ENCODE measurements around the gene TSNAXIP1. TPM values are rescaled to one million over a fixed set of nuclear protein-coding genes. Genes with fewer than 3 reads are reported as not detected.

The TSNAXIP1 gene
- polyA plus RNA-seq, 1 donor (not counting 4 experiments of a cell fraction or from before 2014, with no cell fraction given), result 0.54 TPM

- no peaks in the 10 kb centered on the region for H3K27me3 ChIP-seq (ENCODE audit: control insufficient read depth, extremely low read depth, insufficient read depth, low read length)
- H3K9ac ChIP-seq (ENCODE audit: control insufficient read depth, extremely low read depth, insufficient read depth, low read length), result peak overlapping the region; percentile 94
- H3K4me3 ChIP-seq (ENCODE audit: control insufficient read depth in 2 of 3, extremely low read depth in 1 of 3, insufficient read depth in 2 of 3, low read depth in 1 of 3, low read length in 3 of 3), result peak overlapping the region; percentile 56 to 92 (median 79)
- H3K4me2 ChIP-seq (ENCODE audit: control insufficient read depth, extremely low read depth, insufficient read depth, low read depth, low read length), result peak overlapping the region; percentile 86
- H3K36me3 ChIP-seq (ENCODE audit: control insufficient read depth in 2 of 2, extremely low read depth in 1 of 2, insufficient read depth in 2 of 2, low read length in 2 of 2), result peaks cover 4 to 6% of the 10 kb centered on the region in 2 experiments
- peaks cover 33% of the 10 kb centered on the region for H3K79me2 ChIP-seq (ENCODE audit: control insufficient read depth, insufficient read depth, low read length)
- no peaks in the 10 kb centered on the region for H3K9me3 ChIP-seq (ENCODE audit: control insufficient read depth, low read depth, low read length)
- no peaks in the 10 kb centered on the region for H4K20me1 ChIP-seq (ENCODE audit: control insufficient read depth, extremely low read depth, insufficient read depth, low read length)
- TF ChIP-seq, protein P1, sequence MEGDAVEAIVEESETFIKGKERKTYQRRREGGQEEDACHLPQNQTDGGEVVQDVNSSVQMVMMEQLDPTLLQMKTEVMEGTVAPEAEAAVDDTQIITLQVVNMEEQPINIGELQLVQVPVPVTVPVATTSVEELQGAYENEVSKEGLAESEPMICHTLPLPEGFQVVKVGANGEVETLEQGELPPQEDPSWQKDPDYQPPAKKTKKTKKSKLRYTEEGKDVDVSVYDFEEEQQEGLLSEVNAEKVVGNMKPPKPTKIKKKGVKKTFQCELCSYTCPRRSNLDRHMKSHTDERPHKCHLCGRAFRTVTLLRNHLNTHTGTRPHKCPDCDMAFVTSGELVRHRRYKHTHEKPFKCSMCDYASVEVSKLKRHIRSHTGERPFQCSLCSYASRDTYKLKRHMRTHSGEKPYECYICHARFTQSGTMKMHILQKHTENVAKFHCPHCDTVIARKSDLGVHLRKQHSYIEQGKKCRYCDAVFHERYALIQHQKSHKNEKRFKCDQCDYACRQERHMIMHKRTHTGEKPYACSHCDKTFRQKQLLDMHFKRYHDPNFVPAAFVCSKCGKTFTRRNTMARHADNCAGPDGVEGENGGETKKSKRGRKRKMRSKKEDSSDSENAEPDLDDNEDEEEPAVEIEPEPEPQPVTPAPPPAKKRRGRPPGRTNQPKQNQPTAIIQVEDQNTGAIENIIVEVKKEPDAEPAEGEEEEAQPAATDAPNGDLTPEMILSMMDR (optimal IDR thresholded peaks at IDR 0.05 in 1 of 3, IDR thresholded peaks at IDR 0.05 in 1 of 3, conservative IDR thresholded peaks at IDR 0.05 in 1 of 3; ENCODE audit: extremely low read depth in 1 of 3, insufficient read depth in 2 of 3, low read length in 3 of 3), result peak; percentile 17 to 43 (median 29)
- no peak for TF ChIP-seq EZH2 (IDR thresholded peaks at IDR 0.05; ENCODE audit: low read length)
- FAIRE-seq (no peak), DNase-seq (ENCODE audit: low read depth, low spot score) (no peak)
- no peaks in the 10 kb centered on the region for H3K9me1 ChIP-seq (ENCODE audit: control insufficient read depth, extremely low read depth, insufficient read depth, low read length)
- peaks cover 46% of the 10 kb centered on the region for H3K4me1 ChIP-seq (ENCODE audit: control insufficient read depth, extremely low read depth, insufficient read depth, low read length)
- H2AFZ ChIP-seq (ENCODE audit: control insufficient read depth, low read length), result peak overlapping the region; percentile 91
- H3K27ac ChIP-seq (ENCODE audit: control insufficient read depth, insufficient read depth, low read length), result peak overlapping the region; percentile 95
- dilution Hi-C loops (cut with MboI; ENCODE audit: extremely low pct_ligation_motif_present, low sequenced_read_pairs), result no loop called here
These were observed 36.0 kb downstream of the TSNAXIP1 start for GRCh38 chr16:67842509-67843342.

- Histone ChIP-seq H4K20me1 (ENCODE audit: control insufficient read depth, extremely low read depth, insufficient read depth, low read length) (no peaks in the 10 kb centered on the region), H3K4me2 (ENCODE audit: control insufficient read depth, extremely low read depth, insufficient read depth, low read depth, low read length) (peak overlapping the region; percentile 86), H3K27me3 (ENCODE audit: control insufficient read depth, extremely low read depth, insufficient read depth, low read length) (no peaks in the 10 kb centered on the region), H3K4me1 (ENCODE audit: control insufficient read depth, extremely low read depth, insufficient read depth, low read length) (peaks cover 51% of the 10 kb centered on the region), H3K36me3 (ENCODE audit: control insufficient read depth in 2 of 2, extremely low read depth in 1 of 2, insufficient read depth in 2 of 2, low read length in 2 of 2) (peaks cover 4 to 6% of the 10 kb centered on the region in 2 experiments), H2AFZ (ENCODE audit: control insufficient read depth, low read length) (peak overlapping the region; percentile 30), H3K9me1 (ENCODE audit: control insufficient read depth, extremely low read depth, insufficient read depth, low read length) (peaks cover 4% of the 10 kb centered on the region), H3K27ac (ENCODE audit: control insufficient read depth, insufficient read depth, low read length) (peak overlapping the region; percentile 95), H3K79me2 (ENCODE audit: control insufficient read depth, insufficient read depth, low read length) (peaks cover 39% of the 10 kb centered on the region), H3K9me3 (ENCODE audit: control insufficient read depth, low read depth, low read length) (no peaks in the 10 kb centered on the region), H3K9ac (ENCODE audit: control insufficient read depth, extremely low read depth, insufficient read depth, low read length) (peak overlapping the region; percentile 94), H3K4me3 (ENCODE audit: control insufficient read depth in 2 of 3, extremely low read depth in 1 of 3, insufficient read depth in 2 of 3, low read depth in 1 of 3, low read length in 3 of 3) (peak overlapping the region; percentile 56 to 92 (median 79))
- TF ChIP-seq, protein P1 (optimal IDR thresholded peaks at IDR 0.05 in 1 of 3, IDR thresholded peaks at IDR 0.05 in 1 of 3, conservative IDR thresholded peaks at IDR 0.05 in 1 of 3; ENCODE audit: extremely low read depth in 1 of 3, insufficient read depth in 2 of 3, low read length in 3 of 3), result no peak
- TF ChIP-seq EZH2 (IDR thresholded peaks at IDR 0.05; ENCODE audit: low read length), result no peak
- dilution Hi-C loops (cut with MboI; ENCODE audit: extremely low pct_ligation_motif_present, low sequenced_read_pairs), result no loop called here
- no peak for FAIRE-seq
- DNase-seq (ENCODE audit: low read depth, low spot score), result no peak
These were observed 36.7 kb downstream of the TSNAXIP1 start for GRCh38 chr16:67843343-67843765.
